GM21737 (cell line): ENCODE measurements around the gene COX11.
A peak's percentile ranks its signal among the peaks of the same experiment; 100 is the strongest.

Experiments
- ATAC-seq: cut with Tn5 transposase; IDR thresholded peaks from one replicate; pipeline ENCODE4 v1.9.1; 2021; ENCODE audit warnings: mild to moderate bottlenecking, moderate library complexity; ENCODE audit not compliant: unreplicated experiment

Gene COX11

DNA sequence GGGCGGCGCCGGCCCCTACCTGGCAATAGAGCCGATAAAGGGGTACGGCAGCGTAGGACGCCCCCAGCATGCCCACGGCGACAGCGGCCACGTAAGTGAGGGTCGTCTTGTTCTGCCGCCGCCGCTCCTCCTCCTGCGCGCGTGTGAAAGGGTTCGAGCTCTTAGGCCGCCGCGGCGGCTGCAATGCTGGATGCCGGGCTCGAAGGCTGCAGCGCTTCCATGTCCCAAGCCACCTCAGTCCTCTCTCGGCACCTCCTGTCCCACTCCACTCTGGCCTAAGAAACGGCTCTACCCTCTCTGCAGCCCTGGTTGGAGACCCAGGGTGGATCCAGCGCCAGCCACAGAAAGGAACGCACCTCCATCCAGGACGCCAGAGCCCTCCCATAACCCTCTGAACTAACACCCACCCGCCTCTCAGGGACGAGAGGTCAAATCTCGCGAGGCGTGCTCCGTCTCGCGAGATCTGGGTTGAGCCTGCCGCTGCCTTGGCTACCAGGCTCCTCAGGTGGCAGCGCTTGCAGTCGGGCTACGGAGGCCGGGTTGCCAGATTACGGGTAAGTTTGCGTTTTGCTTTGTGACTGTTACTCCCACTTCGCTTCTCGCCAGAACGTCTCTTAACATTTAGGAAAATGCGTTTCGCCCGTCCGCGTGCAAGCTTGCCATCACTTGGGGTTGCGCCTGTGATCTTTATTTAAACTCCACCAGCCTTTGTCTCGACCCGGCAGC is at the start of gene COX11, which contains the start of gene STXBP4:
COX11 (minus strand) TSS at position 393 of the 726 bp plus-strand sequence; CDS start at position 385, 8 bp downstream.
STXBP4 (plus strand) TSS at position 504 of the 726 bp plus-strand sequence. CDS start 17,455 bp downstream, outside the sequence.
- peak; percentile 88 for ATAC-seq

DNA sequence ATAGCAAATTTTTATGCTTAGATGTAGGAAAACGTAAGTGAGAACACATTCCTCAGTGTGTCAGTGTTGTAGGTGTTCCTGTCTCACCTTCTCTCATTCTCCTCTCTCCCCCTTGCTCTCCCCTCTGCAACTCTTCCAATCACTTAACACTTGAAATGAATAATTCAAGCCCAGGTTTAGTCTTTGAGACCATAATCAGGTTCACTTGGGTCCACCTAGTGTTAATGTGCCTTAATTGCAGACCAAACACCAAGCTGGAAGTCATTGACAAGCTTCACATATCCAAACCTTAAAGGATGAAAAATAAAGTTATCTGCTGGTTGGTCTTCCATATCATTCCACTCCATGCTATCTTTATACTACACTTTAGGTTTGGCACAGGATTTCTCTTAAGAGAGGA is 37.1 kb upstream of the COX11 start:
- ATAC-seq, result no peak

DNA sequence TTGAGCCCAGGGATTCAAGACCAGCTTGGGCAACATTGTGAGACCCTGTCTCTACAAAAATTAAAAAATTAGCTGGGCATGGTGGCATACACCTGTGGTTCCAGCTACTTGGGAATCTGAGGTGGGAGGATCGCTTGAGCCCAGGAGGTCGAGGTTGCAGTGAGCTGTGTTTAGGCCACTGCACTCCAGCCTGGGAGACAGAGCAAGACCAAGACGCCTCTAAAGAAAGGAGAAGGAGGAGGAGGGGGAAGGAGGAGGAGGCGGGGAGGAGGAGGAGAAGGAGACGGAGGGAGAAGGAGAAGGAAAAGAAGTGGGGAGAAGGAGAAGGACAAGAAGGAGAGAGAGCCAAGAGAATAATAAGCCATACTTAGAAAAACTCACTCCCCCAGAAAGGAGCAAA is 36.0 kb upstream of the COX11 start:
- ATAC-seq, result no peak

DNA sequence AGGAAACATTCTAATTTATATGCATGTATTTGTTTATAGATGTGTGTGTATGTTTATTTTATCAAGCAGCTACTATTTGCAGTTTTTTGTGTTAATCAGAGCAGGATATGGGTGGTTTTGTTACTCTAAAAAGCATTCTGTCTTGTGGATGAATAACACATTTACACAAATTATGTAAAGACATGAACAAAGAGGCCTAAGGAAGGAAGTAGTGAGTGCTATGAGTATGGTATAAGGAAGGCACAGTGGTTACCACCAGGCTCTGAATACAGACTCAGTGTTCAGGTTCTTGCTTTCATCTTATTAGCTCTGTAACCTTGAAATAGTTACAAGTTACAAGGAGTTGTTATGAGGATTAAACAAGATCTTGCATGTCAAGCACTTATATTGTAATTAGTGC is 34.0 kb upstream of the COX11 start:
- no peak for ATAC-seq

DNA sequence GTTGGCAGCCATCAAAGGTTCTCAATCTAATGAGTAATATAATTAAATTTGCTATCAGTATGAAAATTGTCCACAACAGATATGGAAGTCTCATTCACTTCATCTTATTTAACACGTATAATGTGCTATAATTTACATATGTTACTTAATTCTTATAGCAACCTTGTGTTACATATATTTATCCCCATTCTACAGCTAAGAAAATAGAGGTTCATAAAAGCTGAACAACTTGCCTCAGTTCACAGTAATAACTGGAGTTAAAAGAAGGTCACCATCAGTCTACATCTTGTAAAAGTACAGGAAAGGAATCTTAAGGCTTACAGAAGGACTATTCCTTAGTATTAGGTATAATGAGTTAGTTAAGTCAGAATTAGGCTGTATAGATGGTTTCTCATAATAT is 28.0 kb upstream of the COX11 start:
- ATAC-seq, result no peak

- peak; percentile 60 for ATAC-seq
These were observed 24.6 kb upstream of the COX11 start for GRCh38 chr17:54992797-54993639.

- ATAC-seq, result no peak
These were observed 23.1 kb upstream of the COX11 start for GRCh38 chr17:54991567-54991966.

- no peak for ATAC-seq
These were observed 21.7 kb upstream of the COX11 start for GRCh38 chr17:54990118-54990517.

- ATAC-seq, result no peak
These were observed 17.0 kb upstream of the COX11 start for GRCh38 chr17:54985476-54985875.

- ATAC-seq, result no peak
These were observed 14.8 kb upstream of the COX11 start for GRCh38 chr17:54983260-54983659.

- ATAC-seq, result no peak
These were observed 13.9 kb upstream of the COX11 start for GRCh38 chr17:54982399-54982798.

DNA sequence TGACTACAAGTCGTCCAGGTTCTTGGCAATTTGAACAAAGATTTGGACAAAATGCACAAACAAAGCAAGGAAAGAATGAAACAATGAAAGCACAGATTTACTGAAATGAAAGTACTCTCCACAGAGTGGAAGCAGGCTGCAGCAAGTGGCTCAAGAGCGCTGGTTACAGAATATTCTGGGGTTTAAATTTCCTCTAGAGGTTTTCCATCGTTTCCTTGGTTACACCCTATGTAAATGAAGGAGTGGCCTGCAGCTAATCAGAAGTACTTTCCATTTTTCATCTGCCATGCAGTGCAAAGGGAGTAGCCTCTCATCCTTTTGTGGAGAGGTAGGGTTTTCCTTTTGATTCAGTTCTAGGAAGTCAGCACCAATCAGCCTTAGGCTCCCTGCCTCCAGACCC is 11.9 kb upstream of the COX11 start:
- no peak for ATAC-seq

- no peak for ATAC-seq
These were observed 11.2 kb upstream of the COX11 start for GRCh38 chr17:54979657-54980056.

- ATAC-seq, result no peak
These were observed 9.3 kb upstream of the COX11 start for GRCh38 chr17:54977744-54978143.

GRCh38 chr17:54976316-54976715 is 7.9 kb upstream of the COX11 start:
- no peak for ATAC-seq

- ATAC-seq, result no peak
These were observed 6.3 kb upstream of the COX11 start for GRCh38 chr17:54974759-54975158.

- no peak for ATAC-seq
These were observed 4.1 kb upstream of the COX11 start for GRCh38 chr17:54972406-54973138.

GRCh38 chr17:54971901-54972300 is 3.4 kb upstream of the COX11 start:
- ATAC-seq, result no peak

- no peak for ATAC-seq
These were observed 2.7 kb upstream of the COX11 start for GRCh38 chr17:54971147-54971546.

DNA sequence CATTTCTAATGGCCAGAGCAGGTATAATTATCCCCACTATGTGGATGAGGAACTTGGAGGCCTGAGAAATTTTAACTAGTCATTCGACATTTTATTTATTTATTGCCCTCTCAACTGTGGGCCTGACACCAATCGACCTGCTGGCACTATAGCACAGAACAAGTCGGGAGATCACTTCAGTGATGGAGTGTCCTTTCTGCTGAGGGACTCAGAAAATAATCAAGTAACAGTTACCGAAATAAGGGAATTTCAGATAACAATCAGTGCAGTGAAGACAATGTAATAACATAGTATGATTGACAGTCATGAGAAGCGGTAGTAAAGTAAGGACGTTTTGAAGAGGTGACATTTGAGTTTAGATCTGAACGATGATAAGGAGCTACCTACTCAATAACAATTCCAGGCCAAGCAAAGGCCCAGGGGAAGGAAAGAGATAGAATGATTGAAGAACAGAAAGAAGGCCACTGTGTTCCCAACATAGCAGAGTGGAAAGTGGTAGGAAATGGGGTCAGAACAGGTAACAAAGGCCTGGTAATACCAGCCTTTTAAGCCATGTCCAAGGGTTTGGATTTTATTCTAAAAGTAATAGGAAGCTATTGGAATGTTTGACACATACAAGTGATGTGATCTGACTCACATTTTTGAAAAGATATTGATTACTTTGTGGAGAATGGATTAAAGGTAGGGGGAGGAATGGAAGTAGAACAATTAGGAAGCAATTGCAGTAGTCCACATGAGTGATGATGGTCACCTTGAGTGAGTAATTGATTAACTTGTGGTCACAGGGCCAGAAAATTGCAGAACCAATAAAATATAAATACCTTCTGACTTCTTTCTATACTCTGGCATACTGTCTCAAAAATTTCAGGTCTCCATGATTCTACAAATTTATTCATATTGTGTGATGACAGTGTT is 1.5 kb upstream of the COX11 start:
- ATAC-seq, result no peak
